AG04449 (cell line): ENCODE measurements around the gene MACROH2A1.
"Not testable (repeated sequence)": the region's sequence is repeated elsewhere in the genome, so short reads cannot be mapped to it uniquely, and the experiment has no call there.

Source experiments
- CTCF ChIA-PET: fragments of 350-600 bp; formaldehyde crosslinking; extraction: SDS; loops from one replicate; lab custom pipeline; 2021; ENCODE audit warnings: antibody characterized with exemption; lab: Yijun Ruan, JAX
- POLR2A ChIA-PET: fragments of 400-600, 350-600 bp; formaldehyde crosslinking; extraction: SDS; loops from one replicate; lab custom pipeline; 2020; ENCODE audit warnings: antibody characterized with exemption, inconsistent platforms; lab: Yijun Ruan, JAX
- DNase-seq: peaks from one replicate; pipeline ENCODE4 v3.0.0-alpha.2; 2010; ENCODE audit warnings: low read depth, low spot score
- H3K4me3 ChIP-seq: 2 replicates; pipeline ENCODE4 v1.5.1; 2011; ENCODE audit warnings: low read depth, mild to moderate bottlenecking, control low read depth, low read length
- TF ChIP-seq, protein P1 (sequence below): IDR thresholded peaks from one replicate; pipeline ENCODE4 v1.5.1; 2011; ENCODE audit warnings: mild to moderate bottlenecking, moderate library complexity, low read length, control low read depth, inconsistent platforms; ENCODE audit not compliant: insufficient read depth; ENCODE audit errors: missing control alignments

The MACROH2A1 gene

DNA sequence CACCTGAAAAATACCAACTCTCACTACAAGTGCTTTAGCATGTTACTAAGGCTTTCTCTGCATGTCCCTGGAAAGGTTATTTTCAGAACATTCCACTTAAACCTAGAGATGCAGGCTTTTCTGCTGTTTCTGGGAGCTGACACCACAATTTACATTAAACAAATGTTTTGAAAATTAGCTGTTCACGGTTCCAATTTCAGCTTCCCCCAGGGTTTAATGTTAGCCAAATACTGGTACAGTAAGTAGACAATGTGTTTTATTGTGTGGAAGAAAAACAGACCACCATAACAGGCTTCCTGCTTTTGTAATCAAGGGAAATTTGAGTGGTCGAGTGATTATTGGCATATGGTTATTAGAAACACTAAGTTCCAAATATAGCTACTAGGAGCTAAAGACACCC, 32.0 kb downstream of the MACROH2A1 start:
- ChIA-PET POLR2A (no interaction called here), CTCF (interaction anchor here (1.6 kb wide), 1 partner anchor 9 kb away, joined by 5 read pairs; no protein-coding TSS in a partner anchor)
- no peak for DNase-seq
- H3K4me3 ChIP-seq = no peak overlapping the region
- TF ChIP-seq, protein P1, sequence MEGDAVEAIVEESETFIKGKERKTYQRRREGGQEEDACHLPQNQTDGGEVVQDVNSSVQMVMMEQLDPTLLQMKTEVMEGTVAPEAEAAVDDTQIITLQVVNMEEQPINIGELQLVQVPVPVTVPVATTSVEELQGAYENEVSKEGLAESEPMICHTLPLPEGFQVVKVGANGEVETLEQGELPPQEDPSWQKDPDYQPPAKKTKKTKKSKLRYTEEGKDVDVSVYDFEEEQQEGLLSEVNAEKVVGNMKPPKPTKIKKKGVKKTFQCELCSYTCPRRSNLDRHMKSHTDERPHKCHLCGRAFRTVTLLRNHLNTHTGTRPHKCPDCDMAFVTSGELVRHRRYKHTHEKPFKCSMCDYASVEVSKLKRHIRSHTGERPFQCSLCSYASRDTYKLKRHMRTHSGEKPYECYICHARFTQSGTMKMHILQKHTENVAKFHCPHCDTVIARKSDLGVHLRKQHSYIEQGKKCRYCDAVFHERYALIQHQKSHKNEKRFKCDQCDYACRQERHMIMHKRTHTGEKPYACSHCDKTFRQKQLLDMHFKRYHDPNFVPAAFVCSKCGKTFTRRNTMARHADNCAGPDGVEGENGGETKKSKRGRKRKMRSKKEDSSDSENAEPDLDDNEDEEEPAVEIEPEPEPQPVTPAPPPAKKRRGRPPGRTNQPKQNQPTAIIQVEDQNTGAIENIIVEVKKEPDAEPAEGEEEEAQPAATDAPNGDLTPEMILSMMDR = no peak

DNA sequence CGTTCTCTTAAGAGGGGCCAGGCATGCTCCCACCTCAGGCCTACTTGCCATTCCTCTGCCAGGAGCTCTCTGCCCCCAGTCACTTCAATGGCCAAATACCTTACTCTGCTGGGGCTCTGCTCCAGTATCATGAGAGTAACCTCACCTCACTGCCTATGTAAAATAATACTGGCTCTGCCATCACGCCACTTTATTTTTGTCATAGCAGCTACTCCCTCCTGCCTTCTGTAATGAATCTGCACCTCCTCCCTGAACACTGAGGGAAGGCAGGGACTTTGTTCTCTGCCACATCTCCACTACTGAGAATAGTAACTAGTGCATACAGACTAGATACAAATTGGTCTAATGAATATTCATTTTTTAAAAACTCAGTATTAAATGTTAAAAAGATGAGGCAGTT, 33.8 kb downstream of the MACROH2A1 start:
- TF ChIP-seq, protein P1 = no peak
- ChIA-PET POLR2A (no interaction called here), CTCF (interaction anchor here (0.8 to 1.3 kb wide), 3 partner anchors 36 to 100 kb away, joined by 3 to 4 read pairs (median 3); no protein-coding TSS in a partner anchor)
- H3K4me3 ChIP-seq = no peak overlapping the region
- no peak for DNase-seq

DNA sequence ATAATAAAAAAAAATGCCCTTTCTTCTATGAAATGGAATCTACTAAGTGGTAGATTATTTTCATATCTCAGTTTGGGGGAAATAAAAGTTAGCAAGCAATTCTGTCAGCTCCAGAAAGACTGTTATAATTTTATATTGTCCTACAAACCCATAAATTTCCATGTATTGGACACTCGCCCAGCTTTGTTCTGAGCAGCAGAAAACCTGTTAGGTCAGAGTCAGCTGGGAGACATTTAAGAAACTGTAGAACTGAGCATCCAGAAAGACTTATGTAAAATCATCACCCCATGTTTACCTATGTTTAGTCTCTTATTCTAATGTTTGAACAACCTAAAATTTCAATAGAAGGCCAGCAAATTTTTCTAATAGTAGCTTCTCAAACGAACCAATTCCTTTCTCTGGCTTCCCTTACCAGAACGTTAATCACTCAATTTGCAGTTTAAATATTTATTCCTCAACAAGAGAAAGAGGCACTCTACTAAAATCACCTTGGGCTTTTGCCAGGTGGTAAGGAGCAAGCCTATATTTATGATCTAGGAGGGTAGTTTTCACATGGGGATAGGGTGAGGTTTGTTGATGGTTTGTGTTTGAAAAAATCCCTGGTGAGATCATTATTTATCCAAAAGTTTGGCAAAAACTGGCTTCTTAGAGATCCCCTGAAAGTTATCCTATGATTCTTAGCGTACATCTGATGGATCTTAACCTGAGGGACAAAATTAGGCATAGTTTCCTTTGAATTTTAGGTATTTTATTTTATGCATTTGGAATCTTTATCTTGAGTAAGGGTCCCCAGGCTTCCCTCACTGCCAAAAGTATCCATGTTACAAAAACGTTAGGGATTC, 34.4 kb downstream of the MACROH2A1 start:
- TF ChIP-seq, protein P1 = no peak
- ChIA-PET POLR2A (no interaction called here), CTCF (interaction anchor here (0.8 to 1.3 kb wide), 3 partner anchors 37 to 101 kb away, joined by 3 to 4 read pairs (median 3); no protein-coding TSS in a partner anchor)
- no peak for DNase-seq
- H3K4me3 ChIP-seq = no peak overlapping the region

DNA sequence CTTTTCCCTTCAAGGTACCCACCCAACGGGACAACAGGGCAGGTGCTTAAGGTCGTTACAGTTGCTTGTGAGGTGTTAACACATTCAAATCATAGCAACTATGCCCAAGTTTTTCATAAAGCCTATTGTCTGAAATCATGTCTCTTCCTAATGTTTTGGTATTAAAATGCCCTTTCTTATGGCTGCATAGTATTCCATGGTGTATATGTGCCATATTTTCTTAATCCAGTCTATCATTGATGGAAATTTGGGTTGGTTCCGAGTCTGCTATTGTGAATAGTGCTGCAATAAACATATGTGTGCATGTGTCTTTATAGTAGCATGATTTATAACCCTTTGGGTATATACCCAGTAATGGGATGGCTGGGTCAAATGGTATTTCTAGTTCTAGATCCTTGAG, 35.7 kb downstream of the MACROH2A1 start:
- CTCF ChIA-PET, H3K4me3 ChIP-seq, DNase-seq, POLR2A ChIA-PET: not testable (repeated sequence)

DNA sequence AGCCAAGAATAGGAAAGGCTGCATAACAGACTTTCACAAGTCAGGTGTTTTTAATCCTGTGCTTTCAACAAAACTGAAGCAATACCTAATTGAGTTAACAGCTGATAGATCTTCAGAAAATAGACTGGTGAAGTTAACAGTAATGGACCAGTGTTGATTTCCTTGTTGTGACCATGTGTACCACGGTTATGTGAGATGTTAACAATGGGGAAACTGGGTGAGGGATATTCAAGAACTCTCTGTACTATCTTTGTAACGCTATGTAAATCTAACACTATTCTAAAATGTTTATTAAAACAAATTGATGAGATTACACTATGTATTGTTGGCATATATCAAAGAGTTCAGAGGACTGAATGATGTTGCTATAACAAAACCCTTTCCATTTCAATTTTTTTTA, 36.9 kb downstream of the MACROH2A1 start:
- no peak overlapping the region for H3K4me3 ChIP-seq
- ChIA-PET CTCF (no interaction called here), POLR2A (no interaction called here)
- TF ChIP-seq, protein P1 = no peak
- DNase-seq = no peak

DNA sequence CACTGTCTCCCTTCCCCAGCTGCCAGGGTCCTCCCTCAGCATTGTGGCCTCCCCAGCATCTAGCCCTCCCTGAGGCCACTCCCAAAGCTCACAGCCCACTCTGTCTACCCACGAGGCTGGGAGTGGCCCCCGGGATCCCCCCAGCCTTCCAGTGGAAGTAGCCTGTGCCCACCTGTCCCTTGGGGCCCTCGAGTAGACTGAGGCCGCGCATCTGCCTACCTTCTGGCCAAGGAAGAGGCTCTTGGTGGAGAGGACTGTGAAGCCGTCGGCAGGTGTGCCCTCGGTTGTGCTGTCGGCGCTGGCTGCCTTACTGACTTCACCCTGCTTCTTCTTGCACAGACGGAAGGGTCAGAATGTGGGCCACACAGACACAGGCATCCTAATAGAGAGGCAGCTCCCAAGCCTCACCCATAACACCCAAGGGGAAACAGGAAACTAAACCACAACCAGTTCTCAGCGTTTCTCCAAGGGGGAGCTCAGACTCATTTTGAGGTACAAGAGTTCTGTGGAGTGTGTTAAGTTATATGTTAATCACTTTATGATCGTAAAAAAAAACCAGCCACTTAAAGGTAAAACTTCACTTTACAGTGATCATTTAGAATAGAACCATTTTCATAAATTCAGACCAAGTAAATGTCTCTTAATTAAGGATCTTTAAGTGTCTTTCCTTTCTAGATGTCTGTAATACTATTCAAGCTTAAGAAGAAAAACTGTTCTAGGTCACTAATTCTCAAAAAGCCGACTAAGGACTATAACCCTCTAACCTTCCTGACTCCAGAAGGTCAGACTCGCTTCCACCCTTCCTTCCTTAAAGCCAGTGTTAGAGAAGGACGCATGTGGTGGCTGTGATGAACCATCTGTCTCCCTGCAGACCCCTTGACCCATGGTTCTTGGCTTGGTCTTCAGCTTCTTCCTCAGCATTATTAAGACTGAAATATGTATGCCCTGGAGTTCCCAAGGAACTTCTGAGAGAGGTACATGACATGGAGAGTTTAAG, 38.5 kb downstream of the MACROH2A1 start:
- no peak overlapping the region for H3K4me3 ChIP-seq
- TF ChIP-seq, protein P1 = no peak
- CTCF ChIA-PET = interaction anchor here (2.0 kb wide), 1 partner anchor 66 kb away, joined by 8 read pairs; no protein-coding TSS in a partner anchor
- POLR2A ChIA-PET = no interaction called here
- no peak for DNase-seq
